Spleen (tissue), 11 donors: ENCODE data around the gene NAP1L5. TPM values are rescaled to one million over a fixed set of nuclear protein-coding genes. Genes with fewer than 3 reads are reported as not detected.
A peak's percentile ranks its signal among the peaks of the same experiment; 100 is the strongest.

Source experiments
- DNase-seq: peaks from one replicate; pipeline ENCODE4 v3.0.0-alpha.2; 2020
- H3K27ac ChIP-seq, 8 donors: fragments of 200-600 bp; sonication (generic) in 7 of 8; 1 replicate in 4 of 8; 2 replicates in 4 of 8; pipeline versions ENCODE4 v1.5.0 to v1.8.0; 2016 to 2021; ENCODE audit warnings: inconsistent platforms in 4 of 8, mild to moderate bottlenecking in 4 of 8, moderate library complexity in 1 of 8
- H3K27me3 ChIP-seq, 7 donors: fragments of 200-600 bp; sonication (generic) in 6 of 7; replicated peaks in 1 of 7; 1 replicate in 4 of 7; 2 replicates in 3 of 7; pipeline versions ENCODE4 v1.5.0 to v1.8.0; 2016 to 2021; ENCODE audit warnings: inconsistent platforms in 3 of 7, mild to moderate bottlenecking in 1 of 7
- H3K36me3 ChIP-seq, 6 donors: fragments of 200-600 bp; sonication (generic) in 5 of 6; 1 replicate in 4 of 6; 2 replicates in 2 of 6; pipeline versions ENCODE4 v1.5.0 to v1.8.0; 2016 to 2021; ENCODE audit warnings: inconsistent platforms in 2 of 6
- H3K4me1 ChIP-seq, 6 donors: fragments of 200-600 bp; sonication (generic) in 5 of 6; 1 replicate in 3 of 6; 2 replicates in 3 of 6; pipeline versions ENCODE4 v1.5.0 to v1.8.0; 2016 to 2021; ENCODE audit warnings: inconsistent platforms in 3 of 6
- H3K4me3 ChIP-seq, 8 donors: fragments of 200-600 bp; sonication (generic) in 7 of 8; 1 replicate in 4 of 8; 2 replicates in 4 of 8; pipeline versions ENCODE4 v1.5.0 to v1.8.0; 2016 to 2021; ENCODE audit warnings: inconsistent platforms in 4 of 8, mild to moderate bottlenecking in 4 of 8, moderate library complexity in 2 of 8
- H3K9me3 ChIP-seq, 8 donors: fragments of 200-600 bp; sonication (generic) in 7 of 8; 1 replicate in 4 of 8; 2 replicates in 4 of 8; pipeline versions ENCODE4 v1.5.0 to v1.8.0; 2016 to 2021; ENCODE audit warnings: inconsistent platforms in 4 of 8
- CTCF ChIP-seq, 11 experiments: fragments of 200-600 bp in 7 of 11; fragments of 450-650 bp in 4 of 11; sonication (generic) in 4 of 11; IDR thresholded peaks in 8 of 11; conservative IDR thresholded peaks in 3 of 11; 1 replicate in 7 of 11; 2 replicates in 4 of 11; pipeline versions ENCODE4 v1.4.0 to v1.8.0; 2016 to 2021; ENCODE audit warnings: antibody characterized with exemption in 11 of 11, inconsistent platforms in 4 of 11, mild to moderate bottlenecking in 1 of 11
- POLR2A ChIP-seq, 3 donors: fragments of 450-650 bp; IDR thresholded peaks; one replicate each; pipeline ENCODE4 v1.5.1; 2017; ENCODE audit warnings: antibody characterized with exemption in 3 of 3, mild to moderate bottlenecking in 1 of 3
- POLR2AphosphoS5 ChIP-seq, 3 donors: sonication (generic); formaldehyde crosslinking; IDR thresholded peaks; one replicate each; pipeline ENCODE4 v1.5.1; 2017; ENCODE audit warnings: antibody characterized with exemption in 3 of 3
- WGBS, 5 donors: extraction: QIAGEN DNeasy Blood & Tissue Kit in 3 of 5; methylation state at CpG; one replicate each; pipeline versions ENCODE4 v1.1.5 to v1.1.7; 2013 to 2018; 5-methylcytosine and 5-hydroxymethylcytosine counted together
- intact Hi-C: fragments of 100-400 bp; cut with DNase I; formaldehyde crosslinking; loops from one replicate; pipeline ENCODE4 v1.15.0; 2023; ENCODE audit warnings: low total_unique reads
- polyA plus RNA-seq, 3 donors: library from polyadenylated mRNA; stranded (reverse); fragments of 200-250 nt; gene quantifications; one replicate each; pipeline ENCODE4 v1.2.1, GENCODE V29; 2013
- total RNA-seq, 7 donors: library from RNA; depleted of rRNA in 3 of 7; stranded (reverse); fragments of >200 nt in 3 of 7; fragmentation: NEBNext Ultra II Directional in 4 of 7; extraction: Animal tissue kit (Norgen Biotek cat#: 25700) in 4 of 7; gene quantifications; one replicate each; pipeline versions ENCODE4 v1.1.0 to v1.2.1, GENCODE V29; 2016 to 2021
- donor health status: healthy with polysubstance abuse.
- donor health status: DM: no; HTN: no; CAD: no; lungs with moderate emphysema.
- donor health status: DM: no; HTN: no; CAD: no.
- donor health status: Bipolar disorder and iron deficiency.
- donor health status: healthy.
- donor health status: DM: no; HTN: no; CAD: no.
- donor health status: DM: yes; HTN: yes; CAD: no.

Gene NAP1L5
- total and polyA plus RNA-seq, 10 donors = 3.5 to 6.7 (median 4.9) TPM

- H3K27ac ChIP-seq = no peak overlapping the region
- H3K36me3 ChIP-seq = peaks cover 0 to 55% (median 9%) of the 10 kb centered on the region in 6 donors
- intact Hi-C loops = no loop called here
- no peaks in the 10 kb centered on the region for H3K27me3 ChIP-seq
- H3K9me3 ChIP-seq = no peaks in the 10 kb centered on the region
- H3K4me1 ChIP-seq = peaks cover 0 to 16% (median 6%) of the 10 kb centered on the region in 6 donors
- H3K4me3 ChIP-seq = no peak overlapping the region
- TF ChIP-seq POLR2AphosphoS5 (IDR thresholded peaks at IDR 0.05) = peak in 1 of 3 donors; percentile 25
- TF ChIP-seq POLR2A (IDR thresholded peaks at IDR 0.05) = no peak
- no peak for DNase-seq
- 79 to 97% (median 87%) methylated on average over 3 of the region's 3 CpGs for WGBS, 5 donors
Observed at GRCh38 chr4:88734403-88734949, 36.8 kb upstream of the NAP1L5 start.

- no peak for DNase-seq
- whole genome bisulfite sequencing, 5 donors = 95 to 99% (median 96%) methylated on average over 5 of the region's 5 CpGs
- H3K9me3 ChIP-seq = no peaks in the 10 kb centered on the region
- H3K27ac ChIP-seq = no peak overlapping the region
- no peak overlapping the region for H3K4me3 ChIP-seq
- TF ChIP-seq POLR2AphosphoS5 (IDR thresholded peaks at IDR 0.05) = no peak
- TF ChIP-seq CTCF (IDR thresholded peaks at IDR 0.05 in 8 of 11, conservative IDR thresholded peaks at IDR 0.05 in 3 of 11) = no peak
- peaks cover 0 to 61% (median 25%) of the 10 kb centered on the region in 6 donors for H3K36me3 ChIP-seq
- H3K27me3 ChIP-seq = no peaks in the 10 kb centered on the region
- H3K4me1 ChIP-seq = peaks cover 0 to 9% (median 3%) of the 10 kb centered on the region in 6 donors
- intact Hi-C loops = no loop called here
Observed at GRCh38 chr4:88732714-88733368, 35.2 kb upstream of the NAP1L5 start.

DNA sequence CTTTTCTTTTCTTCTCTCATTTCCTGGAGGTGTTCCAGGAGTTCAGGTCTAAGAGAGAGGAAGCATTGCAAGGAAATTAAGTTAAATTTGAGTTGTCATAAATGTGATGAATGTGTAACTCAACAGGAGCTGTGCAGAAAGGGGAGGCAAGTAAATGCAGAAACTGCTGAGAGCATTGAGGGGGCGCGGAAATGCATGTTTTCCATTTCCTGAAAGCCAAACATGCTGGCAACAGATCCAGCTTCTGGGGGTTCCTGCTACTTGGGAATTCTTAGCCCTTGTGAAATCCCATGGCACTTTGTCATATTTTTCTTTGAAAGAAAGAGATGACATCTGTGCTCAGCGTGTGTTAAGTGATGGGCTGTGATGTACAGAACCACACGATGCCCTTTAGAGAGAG lies 33.8 kb upstream of the NAP1L5 start:
- Histone ChIP-seq H3K27me3 (no peaks in the 10 kb centered on the region), H3K36me3 (peaks cover 4 to 72% (median 40%) of the 10 kb centered on the region in 6 donors), H3K9me3 (no peaks in the 10 kb centered on the region), H3K4me1 (no peaks in the 10 kb centered on the region), H3K4me3 (no peak overlapping the region), H3K27ac (no peak overlapping the region)
- DNase-seq = no peak
- TF ChIP-seq POLR2AphosphoS5 (IDR thresholded peaks at IDR 0.05) (no peak), POLR2A (IDR thresholded peaks at IDR 0.05) (no peak), CTCF (IDR thresholded peaks at IDR 0.05 in 8 of 11, conservative IDR thresholded peaks at IDR 0.05 in 3 of 11) (no peak)
- WGBS, 5 donors = 69 to 72% (median 71%) methylated on average over 4 of the region's 4 CpGs
- intact Hi-C loops = no loop called here

DNA sequence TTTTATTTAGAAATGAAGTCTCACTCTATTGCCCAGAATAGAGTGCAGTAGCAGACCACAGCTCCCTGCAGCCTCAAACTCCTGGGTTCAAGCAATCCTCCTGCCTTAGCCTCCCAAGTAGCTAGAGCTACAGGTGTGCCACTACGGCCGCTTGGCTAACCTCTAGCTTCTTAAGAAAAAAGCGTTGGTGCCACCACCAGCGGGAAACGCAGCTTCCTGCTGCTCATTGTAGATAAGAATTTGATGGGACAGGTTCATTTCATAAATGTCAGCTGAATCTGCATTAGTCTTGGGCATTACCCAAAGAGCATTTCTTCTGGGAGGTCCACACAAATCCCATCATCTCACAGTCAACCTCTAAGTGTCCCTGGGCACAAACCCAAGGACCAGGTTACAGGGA lies 33.2 kb upstream of the NAP1L5 start:
- intact Hi-C loops = no loop called here
- no peak for DNase-seq
- TF ChIP-seq POLR2AphosphoS5 (IDR thresholded peaks at IDR 0.05) (peak in 1 of 3 donors; percentile 4), POLR2A (IDR thresholded peaks at IDR 0.05) (no peak), CTCF (IDR thresholded peaks at IDR 0.05 in 8 of 11, conservative IDR thresholded peaks at IDR 0.05 in 3 of 11) (no peak)
- H3K4me3 ChIP-seq = no peak overlapping the region
- H3K27me3 ChIP-seq = no peaks in the 10 kb centered on the region
- 59 to 88% (median 73%) methylated on average over 5 of the region's 5 CpGs for WGBS, 5 donors
- no peak overlapping the region for H3K27ac ChIP-seq
- no peaks in the 10 kb centered on the region for H3K4me1 ChIP-seq
- H3K36me3 ChIP-seq = peaks cover 4 to 78% (median 42%) of the 10 kb centered on the region in 6 donors
- H3K9me3 ChIP-seq = no peaks in the 10 kb centered on the region
